Thyroid gland (tissue), 4 donors: ENCODE results near the gene DENND1A. TPM values are rescaled to one million over a fixed set of nuclear protein-coding genes. Genes with fewer than 3 reads are reported as not detected.

Experiments
- DNase-seq, 2 donors: peaks; one replicate each; pipeline ENCODE4 v3.0.0-alpha.2; 2019
- H3K27ac ChIP-seq, 3 donors: fragments of 200-600 bp; sonication (generic); 1 replicate in 2 of 3; 2 replicates in 1 of 3; pipeline ENCODE4 v1.5.1; 2016 to 2019; ENCODE audit warnings: mild to moderate bottlenecking in 1 of 3, moderate library complexity in 1 of 3
- H3K27me3 ChIP-seq: fragments of 200-600 bp; sonication (generic); one replicate; pipeline ENCODE4 v1.5.1; 2019
- H3K36me3 ChIP-seq, 2 donors: fragments of 200-600 bp; sonication (generic); one replicate each; pipeline ENCODE4 v1.5.1; 2016 to 2019
- H3K4me1 ChIP-seq, 2 donors: fragments of 200-600 bp; sonication (generic); one replicate each; pipeline ENCODE4 v1.5.1; 2017 to 2019
- H3K4me3 ChIP-seq, 3 donors: fragments of 200-600 bp; sonication (generic); replicated peaks in 1 of 3; 1 replicate in 2 of 3; 2 replicates in 1 of 3; pipeline ENCODE4 v1.5.1; 2016; ENCODE audit warnings: mild to moderate bottlenecking in 1 of 3
- H3K9me3 ChIP-seq: fragments of 200-600 bp; sonication (generic); one replicate; pipeline ENCODE4 v1.5.1; 2017
- CTCF ChIP-seq, 6 experiments: fragments of 200-600 bp in 3 of 6; fragments of 450-650 bp in 3 of 6; sonication (generic) in 3 of 6; IDR thresholded peaks; one replicate each; pipeline ENCODE4 v1.5.1; 2016 to 2019; ENCODE audit warnings: antibody characterized with exemption in 6 of 6, mild to moderate bottlenecking in 2 of 6, inconsistent platforms in 1 of 6, moderate library complexity in 1 of 6
- POLR2A ChIP-seq, 2 donors: fragments of 450-650 bp; IDR thresholded peaks; one replicate each; pipeline ENCODE4 v1.6.1; 2017; ENCODE audit warnings: antibody characterized with exemption in 2 of 2, mild to moderate bottlenecking in 2 of 2, moderate library complexity in 1 of 2
- WGBS, 2 donors: methylation state at CpG; one replicate each; pipeline ENCODE4 v1.1.5; 2017; 5-methylcytosine and 5-hydroxymethylcytosine counted together
- intact Hi-C: fragments of 100-400 bp; cut with DNase I; formaldehyde crosslinking; loops from one replicate; pipeline ENCODE4 v1.15.1; 2023
- total RNA-seq, 4 donors: library from RNA; depleted of rRNA; stranded (reverse); fragments of >200 nt; gene quantifications; one replicate each; pipeline ENCODE4 v1.2.3, GENCODE V29; 2016

The DENND1A gene
- total RNA-seq, 4 donors from 2014 or later, result 18.8 to 34.4 (median 28.2) TPM

DNA sequence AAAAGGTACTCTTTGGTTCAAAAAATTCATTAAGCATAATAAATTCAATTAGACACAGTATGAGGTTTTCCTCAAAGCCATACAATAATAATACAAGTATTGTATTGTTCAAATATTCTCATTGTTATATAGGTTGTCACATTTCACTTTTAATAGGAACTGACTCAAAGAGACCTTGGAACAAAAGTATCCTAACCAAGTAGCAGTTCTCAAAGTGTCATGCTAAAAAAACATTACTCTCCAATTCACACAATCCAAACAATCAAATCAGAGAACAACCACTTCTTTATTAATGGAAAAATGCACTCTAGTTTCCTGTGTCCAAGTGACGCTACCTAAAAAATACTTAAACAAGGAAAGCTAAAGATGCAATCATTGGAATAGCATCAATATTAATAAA lies 115.4 kb downstream of the DENND1A start:
- TF ChIP-seq POLR2A (IDR thresholded peaks at IDR 0.05) (no peak), CTCF (IDR thresholded peaks at IDR 0.05) (no peak)
- Histone ChIP-seq H3K9me3 (no peaks in the 10 kb centered on the region), H3K27ac (no peak overlapping the region), H3K4me3 (no peak overlapping the region), H3K36me3 (no peaks in the 10 kb centered on the region), H3K27me3 (no peaks in the 10 kb centered on the region), H3K4me1 (no peaks in the 10 kb centered on the region)
- no peak for DNase-seq
- intact Hi-C loops, result no loop called here
- WGBS, 2 donors, result 81 to 85% methylated on average over 1 of the region's 1 CpG

GRCh38 chr9:123812984-123813383 lies 116.9 kb downstream of the DENND1A start:
- Histone ChIP-seq H3K4me3 (no peak overlapping the region), H3K27me3 (no peaks in the 10 kb centered on the region), H3K27ac (no peak overlapping the region), H3K9me3 (no peaks in the 10 kb centered on the region), H3K36me3 (no peaks in the 10 kb centered on the region), H3K4me1 (no peaks in the 10 kb centered on the region)
- DNase-seq, result no peak
- TF ChIP-seq CTCF (IDR thresholded peaks at IDR 0.05), result no peak
- TF ChIP-seq POLR2A (IDR thresholded peaks at IDR 0.05), result no peak
- 94 to 98% methylated on average over 3 of the region's 3 CpGs for WGBS, 2 donors
- intact Hi-C loops, result no loop called here

- no peak for DNase-seq
- Histone ChIP-seq H3K36me3 (no peaks in the 10 kb centered on the region), H3K9me3 (no peaks in the 10 kb centered on the region), H3K4me3 (no peak overlapping the region), H3K27ac (no peak overlapping the region), H3K4me1 (peaks cover 0 to 5% of the 10 kb centered on the region in 2 donors), H3K27me3 (no peaks in the 10 kb centered on the region)
- 78 to 81% methylated on average over 4 of the region's 4 CpGs for WGBS, 2 donors
- TF ChIP-seq CTCF (IDR thresholded peaks at IDR 0.05), result no peak
- TF ChIP-seq POLR2A (IDR thresholded peaks at IDR 0.05), result no peak
- intact Hi-C loops, result no loop called here
Observed at GRCh38 chr9:123807251-123807650, 122.7 kb downstream of the DENND1A start.

DNA sequence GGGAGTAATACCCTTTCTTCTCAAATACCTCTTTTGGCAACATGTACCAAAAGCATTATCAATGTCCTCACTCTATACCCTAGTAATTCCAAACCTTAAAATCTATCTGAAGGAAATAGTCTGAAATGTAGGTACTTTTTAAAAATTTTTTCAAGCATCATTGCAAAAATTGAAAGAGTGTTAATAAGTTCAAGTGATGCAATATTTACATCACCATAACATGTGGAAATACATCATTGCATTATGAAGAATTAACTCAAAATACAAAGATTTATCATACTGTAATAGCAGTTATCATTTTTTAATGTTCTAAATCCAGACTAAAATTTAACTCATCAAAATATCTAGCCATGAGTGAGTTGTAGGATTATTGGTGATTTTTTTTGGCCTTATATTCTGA lies 123.1 kb downstream of the DENND1A start:
- no peak overlapping the region for H3K27ac ChIP-seq
- no peak overlapping the region for H3K4me3 ChIP-seq
- no peaks in the 10 kb centered on the region for H3K36me3 ChIP-seq
- DNase-seq, result no peak
- intact Hi-C loops, result no loop called here
- no peaks in the 10 kb centered on the region for H3K9me3 ChIP-seq
- H3K27me3 ChIP-seq, result no peaks in the 10 kb centered on the region
- no peak for TF ChIP-seq POLR2A (IDR thresholded peaks at IDR 0.05)
- TF ChIP-seq CTCF (IDR thresholded peaks at IDR 0.05), result no peak
- H3K4me1 ChIP-seq, result peaks cover 0 to 5% of the 10 kb centered on the region in 2 donors

- WGBS, 2 donors, result 91 to 95% methylated on average over 1 of the region's 1 CpG
- no peaks in the 10 kb centered on the region for H3K9me3 ChIP-seq
- TF ChIP-seq POLR2A (IDR thresholded peaks at IDR 0.05) (no peak), CTCF (IDR thresholded peaks at IDR 0.05) (no peak)
- no peaks in the 10 kb centered on the region for H3K27me3 ChIP-seq
- no peak overlapping the region for H3K4me3 ChIP-seq
- H3K27ac ChIP-seq, result no peak overlapping the region
- H3K36me3 ChIP-seq, result no peaks in the 10 kb centered on the region
- no peak for DNase-seq
- H3K4me1 ChIP-seq, result peaks cover 0 to 4% of the 10 kb centered on the region in 2 donors
- intact Hi-C loops, result no loop called here
Observed at GRCh38 chr9:123798195-123798594, 131.7 kb downstream of the DENND1A start.
